K562 (cell line): Measurements from ENCODE around the gene RAB2B. TPM values are rescaled to one million over a fixed set of nuclear protein-coding genes. Genes with fewer than 3 reads are reported as not detected.

Experiments used
- ATAC-seq: fragments of 200-7000 bp; cut with Tn5 transposase; 3 replicates; pipeline ENCODE4 v1.9.1; 2020; ENCODE audit warnings: moderate library complexity
- BruUV-seq: library from RNA; stranded (reverse); fragments of 400-500 nt; replicated peaks from 2 replicates; lab custom pipeline; 2021; lab: Mats Ljungman, UMichigan
- CTCF ChIA-PET: fragments of 300-600 bp; formaldehyde crosslinking; extraction: SDS; loops from one replicate; lab custom pipeline; 2021; ENCODE audit warnings: low intra/inter-chr PET ratio; lab: Yijun Ruan, JAX
- POLR2A ChIA-PET: fragments of 300-600, 350-650 bp; sonication (Branson Sonifier 250); formaldehyde crosslinking; extraction: SDS; loops from one replicate; lab custom pipeline; 2021; ENCODE audit warnings: antibody characterized with exemption, inconsistent platforms; lab: Yijun Ruan, JAX
- DNase-seq, 4 experiments: peaks; one replicate each; pipeline versions ENCODE4 v3.0.0 to v3.0.0-alpha.2; 2011 to 2018; ENCODE audit warnings: low spot score in 3 of 4, mixed read lengths in 3 of 4; ENCODE audit errors: extremely low read depth in 1 of 4
- FAIRE-seq: peaks from 2 replicates; lab custom pipeline; 2011; peaks lifted over from hg19 to GRCh38; lab: Jason Lieb, UNC
- H2AFZ ChIP-seq: 2 replicates; pipeline ENCODE4 v1.6.0; 2011; ENCODE audit warnings: low read depth, low read length, control low read depth, inconsistent platforms
- H3K27ac ChIP-seq: fragments of 200-600 bp; 3 replicates; pipeline ENCODE4 v1.8.0; 2011; ENCODE audit warnings: low read depth, mild to moderate bottlenecking, control low read depth, inconsistent platforms, low read length, moderate library complexity, mixed read lengths; ENCODE audit errors: extremely low read depth
- H3K27me3 ChIP-seq, 2 experiments: fragments of 300-600 bp in 1 of 2; 2 replicates in 1 of 2; 3 replicates in 1 of 2; pipeline versions ENCODE4 v1.6.0 to v1.8.0; 2011; ENCODE audit warnings: inconsistent platforms in 2 of 2, low read length in 2 of 2, mild to moderate bottlenecking in 1 of 2, mixed read lengths in 1 of 2, moderate library complexity in 1 of 2; ENCODE audit not compliant: control insufficient read depth in 2 of 2, insufficient read depth in 2 of 2
- H3K36me3 ChIP-seq: fragments of 300-600 bp; 3 replicates; pipeline ENCODE4 v1.8.0; 2011; ENCODE audit warnings: mild to moderate bottlenecking, low read length, inconsistent platforms; ENCODE audit not compliant: control insufficient read depth, insufficient read depth
- H3K4me1 ChIP-seq, 2 experiments: fragments of 200-600 bp in 1 of 2; replicated peaks in 1 of 2; 2 replicates in 1 of 2; 3 replicates in 1 of 2; pipeline versions ENCODE4 v1.5.1 to v1.8.0; 2011; ENCODE audit warnings: inconsistent platforms in 2 of 2, low read length in 2 of 2, mild to moderate bottlenecking in 1 of 2, mixed read lengths in 1 of 2, moderate library complexity in 1 of 2; ENCODE audit not compliant: control insufficient read depth in 2 of 2, insufficient read depth in 2 of 2
- H3K4me2 ChIP-seq: 2 replicates; pipeline ENCODE4 v1.6.1; 2011; ENCODE audit warnings: low read length, control low read depth, inconsistent platforms, mixed read lengths; ENCODE audit not compliant: insufficient read depth
- H3K4me3 ChIP-seq: fragments of 200-600 bp; sonication (generic), shearing (Covaris generic); 2 replicates; pipeline ENCODE4 v1.5.1; 2016; ENCODE audit warnings: control low read depth, inconsistent platforms
- H3K79me2 ChIP-seq: fragments of 200-600 bp; 3 replicates; pipeline ENCODE4 v1.8.0; 2011; ENCODE audit warnings: low read length, inconsistent platforms; ENCODE audit not compliant: control insufficient read depth, insufficient read depth
- H3K9ac ChIP-seq, 2 experiments: 2 replicates each; pipeline versions ENCODE4 v1.6.0 to v1.6.1; 2011; ENCODE audit warnings: low read depth in 2 of 2, low read length in 2 of 2, control low read depth in 1 of 2, inconsistent platforms in 1 of 2, mild to moderate bottlenecking in 1 of 2, mixed read lengths in 1 of 2; ENCODE audit not compliant: insufficient read depth in 1 of 2
- H3K9me1 ChIP-seq: one replicate; pipeline ENCODE4 v1.6.0; 2011; ENCODE audit warnings: inconsistent platforms, mild to moderate bottlenecking, low read length, moderate library complexity; ENCODE audit not compliant: control insufficient read depth, insufficient read depth
- H3K9me3 ChIP-seq: replicated peaks from 2 replicates; pipeline ENCODE4 v1.5.1; 2011; ENCODE audit warnings: low read depth, low read length, inconsistent platforms; ENCODE audit not compliant: control insufficient read depth, insufficient read depth
- H4K20me1 ChIP-seq: replicated peaks from 2 replicates; pipeline ENCODE4 v1.6.1; 2011; ENCODE audit warnings: low read length, inconsistent platforms, mixed read lengths; ENCODE audit not compliant: control insufficient read depth, insufficient read depth
- DMBX1 ChIP-seq: fragments of 250-450 bp; sonication (Bioruptor Pico); IDR thresholded peaks from 2 replicates; pipeline ENCODE4 v1.8.0; 2022; ENCODE audit warnings: inconsistent platforms, mild to moderate bottlenecking, moderate library complexity, borderline replicate concordance
- ELF1 ChIP-seq: fragments of 200-800 bp; sonication (Bioruptor generic); IDR thresholded peaks from 2 replicates; pipeline ENCODE4 v1.6.1; 2016; ENCODE audit warnings: missing genetic modification characterization, missing compliant biosample characterization
- MAFG ChIP-seq: fragments of 450-650 bp; conservative IDR thresholded peaks from 2 replicates; pipeline ENCODE4 v1.6.1; 2016; ENCODE audit warnings: missing genetic modification characterization, missing compliant biosample characterization
- RBM17 ChIP-seq: fragments of 200-400 bp; formaldehyde crosslinking; IDR thresholded peaks from 2 replicates; pipeline ENCODE4 v1.6.1; 2017; ENCODE audit warnings: low read depth, mild to moderate bottlenecking, low read length, borderline replicate concordance
- ZNF146 ChIP-seq: IDR thresholded peaks from one replicate; pipeline ENCODE4 v1.6.1; 2018; ENCODE audit warnings: missing compliant biosample characterization; ENCODE audit not compliant: unreplicated experiment
- ZNF41 ChIP-seq: fragments of 250-450 bp; sonication (Bioruptor Pico); conservative IDR thresholded peaks from 2 replicates; pipeline ENCODE4 v1.4.0; 2020; ENCODE audit warnings: mild to moderate bottlenecking
- ZNF717 ChIP-seq: fragments of 250-450 bp; sonication (Bioruptor Pico); IDR thresholded peaks from 2 replicates; pipeline ENCODE4 v1.5.0; 2021
- WGBS: fragments of 100-300 bp; shearing (Covaris generic); methylation state at CpG from one replicate; pipeline ENCODE4 v1.1.6; 2016; ENCODE audit warnings: low coverage, mixed read lengths; ENCODE audit not compliant: insufficient coverage; ENCODE audit errors: missing lambda C conversion rate; 5-methylcytosine and 5-hydroxymethylcytosine counted together
- in situ Hi-C: fragments of 300-500 bp; cut with MboI; formaldehyde crosslinking; loops from 4 replicates; pipeline ENCODE4 v1.15.0; 2018; ENCODE audit warnings: inconsistent platforms, mixed read lengths
- intact Hi-C: fragments of 100-400 bp; cut with micrococcal nuclease; formaldehyde crosslinking; loops from 2 replicates; pipeline ENCODE4 v1.14.2; 2022
- polyA plus RNA-seq, 8 experiments: library from polyadenylated mRNA; depleted of rRNA in 4 of 8; stranded (reverse) in 5 of 8; unstranded in 3 of 8; fragments of >200 nt; fragmentation: Nextera tagmentation in 2 of 8; fragmentation: Illumina TruSeq in 1 of 8; extraction: Ambion mirVana in 2 of 8; extraction: Trizol in 1 of 8; gene quantifications; 2 replicates each; pipeline versions ENCODE4 v1.2.1 to v1.2.3, GENCODE V29; 2011 to 2014; ENCODE audit warnings: inconsistent platforms in 1 of 8, missing spikeins in 1 of 8
- total RNA-seq, 7 experiments: library from RNA; depleted of rRNA in 6 of 7; stranded (reverse); fragments of >200 nt in 6 of 7; fragmentation: Illumina TruSeq in 2 of 7; extraction: Trizol in 2 of 7; gene quantifications; 2 replicates each; pipeline versions ENCODE4 v1.2.1 to v1.2.3, GENCODE V29; 2011 to 2021; ENCODE audit warnings: low replicate concordance in 1 of 7

The RAB2B gene
- total and polyA plus RNA-seq, 9 of the 15 experiments (the other 6 are each of a cell fraction or from before 2014, with no cell fraction given), result 4.6 to 19.8 (median 9.8) TPM

- TF ChIP-seq MAFG (tag), result peak; percentile 30; the same call in 1 of the 2 replicates
- no peak for TF ChIP-seq RBM17
- no peak for TF ChIP-seq ELF1 (tag)
These were observed 32.8 kb upstream of the RAB2B start (continued) for GRCh38 chr14:21509432-21510143.

- no TSS peak for BruUV-seq
- H3K4me1 ChIP-seq, result no peaks in the 10 kb centered on the region; a peak in 2 of 5 replicates
- H3K27me3 ChIP-seq, result no peaks in the 10 kb centered on the region
- FAIRE-seq, result no peak
- in situ Hi-C loops, result no loop called here
- CTCF ChIA-PET, result no interaction called here
- no peak overlapping the region for H3K9ac ChIP-seq
- H2AFZ ChIP-seq, result no peak overlapping the region
- no peaks in the 10 kb centered on the region for H3K9me3 ChIP-seq
- no peaks in the 10 kb centered on the region for H3K9me1 ChIP-seq
- POLR2A ChIA-PET, result no interaction called here
- H3K79me2 ChIP-seq, result peaks cover 65% of the 10 kb centered on the region
- ATAC-seq, result no peak
- H3K4me2 ChIP-seq, result no peak overlapping the region
- no peak overlapping the region for H3K27ac ChIP-seq
- no peak for TF ChIP-seq ZNF41 (CRISPR knock-in tag)
- no peak for TF ChIP-seq ZNF717
- peak; percentile 46 for TF ChIP-seq ZNF146 (CRISPR knock-in tag)
- no peak for TF ChIP-seq DMBX1 (CRISPR knock-in tag)
- H4K20me1 ChIP-seq, result no peaks in the 10 kb centered on the region
- DNase-seq, result no peak
- WGBS, result 64% methylated on average over 2 of the region's 2 CpGs
- H3K36me3 ChIP-seq, result peaks cover 62% of the 10 kb centered on the region
- no peak overlapping the region for H3K4me3 ChIP-seq
- intact Hi-C loops, result no loop called here
These were observed 29.8 kb upstream of the RAB2B start for GRCh38 chr14:21506557-21506956.
